IMR-90 (cell line): ENCODE data around the gene GDPD1. TPM values are rescaled to one million over a fixed set of nuclear protein-coding genes. Genes with fewer than 3 reads are reported as not detected.

Experiments
- ATAC-seq: fragments of 200-7000 bp; cut with Tn5 transposase; 2 replicates; pipeline ENCODE4 v1.9.1; 2020; ENCODE audit warnings: low read depth, mild to moderate bottlenecking, moderate library complexity
- BruUV-seq: library from RNA; stranded (reverse); fragments of 400-500 nt; replicated peaks from 2 replicates; lab custom pipeline; 2021; lab: Mats Ljungman, UMichigan
- CTCF ChIA-PET: fragments of 300-600 bp; formaldehyde crosslinking; extraction: SDS; loops from one replicate; lab custom pipeline; 2021; ENCODE audit warnings: antibody characterized with exemption; lab: Yijun Ruan, JAX
- POLR2A ChIA-PET: fragments of 300-600 bp; sonication (Branson Sonifier 250); formaldehyde crosslinking; loops from one replicate; lab custom pipeline; 2022; ENCODE audit warnings: antibody characterized with exemption; ENCODE audit not compliant: unreplicated experiment; lab: Charles Lee
- DNase-seq: peaks from one replicate; pipeline ENCODE4 v3.0.0; 2013
- H2AFZ ChIP-seq: replicated peaks from 2 replicates; pipeline ENCODE3; 2013; ENCODE audit warnings: low read length, mild to moderate bottlenecking; ENCODE audit not compliant: poor library complexity
- H2AK5ac ChIP-seq: 2 replicates; pipeline ENCODE4 v1.6.1; 2013; ENCODE audit warnings: low read depth, low read length, inconsistent platforms
- H2AK9ac ChIP-seq: replicated peaks from 2 replicates; pipeline ENCODE3; 2013; ENCODE audit warnings: mild to moderate bottlenecking, low read depth, low read length, moderate library complexity; ENCODE audit not compliant: poor library complexity
- H2BK120ac ChIP-seq: 2 replicates; pipeline ENCODE4 v1.6.1; 2013; ENCODE audit warnings: low read depth, low read length, inconsistent platforms
- H2BK15ac ChIP-seq: 3 replicates; pipeline ENCODE4 v1.6.1; 2013; ENCODE audit warnings: low read depth, low read length, inconsistent platforms
- H2BK20ac ChIP-seq: 2 replicates; pipeline ENCODE4 v1.6.1; 2013; ENCODE audit warnings: low read depth, mild to moderate bottlenecking, inconsistent platforms, low read length, moderate library complexity
- H2BK5ac ChIP-seq: 2 replicates; pipeline ENCODE4 v1.6.1; 2013; ENCODE audit warnings: mild to moderate bottlenecking, low read depth, low read length, inconsistent platforms; ENCODE audit not compliant: poor library complexity, severe bottlenecking
- H3K14ac ChIP-seq: replicated peaks from 2 replicates; pipeline ENCODE4 v1.6.1; 2013; ENCODE audit warnings: low read depth, low read length, inconsistent platforms
- H3K18ac ChIP-seq: 2 replicates; pipeline ENCODE4 v1.6.1; 2013; ENCODE audit warnings: low read depth, low read length, control low read depth
- H3K23ac ChIP-seq: 2 replicates; pipeline ENCODE4 v1.6.1; 2013; ENCODE audit warnings: low read depth, low read length, inconsistent platforms
- H3K27ac ChIP-seq: 2 replicates; pipeline ENCODE4 v1.5.1; 2013; ENCODE audit warnings: mild to moderate bottlenecking, control low read depth, low read length; ENCODE audit not compliant: insufficient read depth
- H3K27me3 ChIP-seq: 2 replicates; pipeline ENCODE4 v1.6.1; 2013; ENCODE audit warnings: low read length; ENCODE audit not compliant: control insufficient read depth, insufficient read depth
- H3K36me3 ChIP-seq: 2 replicates; pipeline ENCODE4 v1.6.1; 2013; ENCODE audit warnings: low read length, mixed read lengths; ENCODE audit not compliant: control insufficient read depth, insufficient read depth
- H3K4ac ChIP-seq: 2 replicates; pipeline ENCODE4 v1.6.1; 2013; ENCODE audit warnings: low read depth, low read length, inconsistent platforms
- H3K4me1 ChIP-seq: 2 replicates; pipeline ENCODE4 v1.6.1; 2013; ENCODE audit warnings: low read length, mixed read lengths; ENCODE audit not compliant: control insufficient read depth, insufficient read depth
- H3K4me2 ChIP-seq: 2 replicates; pipeline ENCODE4 v1.6.1; 2013; ENCODE audit warnings: low read depth, mild to moderate bottlenecking, control low read depth, low read length, moderate library complexity
- H3K4me3 ChIP-seq: 2 replicates; pipeline ENCODE4 v1.5.1; 2013; ENCODE audit warnings: low read depth, mild to moderate bottlenecking, control low read depth, low read length, moderate library complexity; ENCODE audit not compliant: insufficient read depth
- H3K56ac ChIP-seq: 2 replicates; pipeline ENCODE4 v1.6.1; 2013; ENCODE audit warnings: low read length, inconsistent platforms; ENCODE audit not compliant: insufficient read depth; ENCODE audit errors: extremely low read depth
- H3K79me1 ChIP-seq, 2 experiments: 2 replicates each; pipeline ENCODE4 v1.6.1; 2013; ENCODE audit warnings: low read length in 2 of 2, inconsistent platforms in 1 of 2, low read depth in 1 of 2
- H3K9ac ChIP-seq: 2 replicates; pipeline ENCODE4 v1.6.1; 2013; ENCODE audit warnings: low read depth, low read length, control low read depth
- H3K9me1 ChIP-seq: 2 replicates; pipeline ENCODE4 v1.6.1; 2013; ENCODE audit warnings: low read length, inconsistent platforms; ENCODE audit not compliant: insufficient read depth
- H3K9me3 ChIP-seq: 2 replicates; pipeline ENCODE4 v1.6.1; 2013; ENCODE audit warnings: low read length; ENCODE audit not compliant: control insufficient read depth, insufficient read depth
- H4K20me1 ChIP-seq: 2 replicates; pipeline ENCODE4 v1.6.1; 2013; ENCODE audit warnings: low read length, inconsistent platforms; ENCODE audit not compliant: insufficient read depth
- H4K5ac ChIP-seq: 2 replicates; pipeline ENCODE4 v1.6.1; 2013; ENCODE audit warnings: mild to moderate bottlenecking, low read depth, low read length, control low read depth
- H4K8ac ChIP-seq, 2 experiments: 2 replicates each; pipeline ENCODE4 v1.6.1; 2013; ENCODE audit warnings: low read depth in 2 of 2, low read length in 2 of 2, control low read depth in 1 of 2, inconsistent platforms in 1 of 2
- H4K91ac ChIP-seq: 2 replicates; pipeline ENCODE4 v1.6.1; 2013; ENCODE audit warnings: low read depth, low read length, inconsistent platforms; ENCODE audit not compliant: insufficient read depth
- BHLHE40 ChIP-seq: fragments of 150-350 bp; IDR thresholded peaks from 2 replicates; pipeline ENCODE4 v1.6.1; 2016; ENCODE audit warnings: mild to moderate bottlenecking, low read depth, low read length
- CEBPB ChIP-seq: IDR thresholded peaks from 2 replicates; pipeline ENCODE4 v1.6.1; 2012; ENCODE audit warnings: low read depth, low read length, improper control_type of control experiment
- CHD1 ChIP-seq: IDR thresholded peaks from 2 replicates; pipeline ENCODE4 v1.6.1; 2012; ENCODE audit warnings: low read depth, low read length, improper control_type of control experiment
- FOS ChIP-seq: fragments of 150-350 bp; IDR thresholded peaks from 2 replicates; pipeline ENCODE4 v1.6.1; 2016; ENCODE audit warnings: low read depth, low read length
- NFE2L2 ChIP-seq: fragments of 150-350 bp; IDR thresholded peaks from 2 replicates; pipeline ENCODE4 v1.6.1; 2016; ENCODE audit warnings: low read depth, mild to moderate bottlenecking, low read length
- POLR2A ChIP-seq: IDR thresholded peaks from 2 replicates; pipeline ENCODE4 v1.6.1; 2012; ENCODE audit warnings: mild to moderate bottlenecking, low read depth, low read length
- RAD21 ChIP-seq: IDR thresholded peaks from 2 replicates; pipeline ENCODE4 v1.6.1; 2012; ENCODE audit warnings: low read length, improper control_type of control experiment
- RFX5 ChIP-seq: IDR thresholded peaks from 2 replicates; pipeline ENCODE4 v1.8.0; 2012; ENCODE audit warnings: low read depth, mild to moderate bottlenecking, low read length, moderate library complexity
- SMC3 ChIP-seq: fragments of 150-350 bp; IDR thresholded peaks from 2 replicates; pipeline ENCODE4 v1.6.1; 2016; ENCODE audit warnings: low read depth, mild to moderate bottlenecking, antibody characterized with exemption, low read length, moderate library complexity
- dilution Hi-C: fragments of 300-500 bp; cut with HindIII; formaldehyde crosslinking; loops from one replicate; pipeline ENCODE4 v1.14.3; 2018; ENCODE audit warnings: low sequenced_read_pairs; ENCODE audit not compliant: unreplicated experiment
- in situ Hi-C: fragments of 300-500 bp; cut with MboI; formaldehyde crosslinking; loops from 3 replicates; pipeline ENCODE4 v1.14.3; 2019; ENCODE audit warnings: low sequenced_read_pairs, inconsistent platforms, mixed read lengths
- intact Hi-C: fragments of 100-400 bp; cut with micrococcal nuclease; formaldehyde crosslinking; loops from 2 replicates; pipeline ENCODE4 v1.10.0; 2022
- polyA plus RNA-seq, 3 experiments: library from polyadenylated mRNA; depleted of rRNA; stranded (reverse); fragments of >200 nt; gene quantifications; 2 replicates each; pipeline ENCODE4 v1.2.3, GENCODE V29; 2012; ENCODE audit warnings: low replicate concordance in 1 of 3
- total RNA-seq: library from RNA; depleted of rRNA; stranded (reverse); fragments of >200 nt; gene quantifications from 2 replicates; pipeline ENCODE4 v1.2.3, GENCODE V29; 2012
- TF ChIP-seq, protein P1 (sequence below): conservative IDR thresholded peaks from 2 replicates; pipeline ENCODE4 v1.5.1; 2012; ENCODE audit warnings: mild to moderate bottlenecking, low read depth, low read length, improper control_type of control experiment

GDPD1 gene
- total and polyA plus RNA-seq, 2 of the 4 experiments (the other 2 are of a cell fraction) = 0.72 to 0.84 TPM

DNA sequence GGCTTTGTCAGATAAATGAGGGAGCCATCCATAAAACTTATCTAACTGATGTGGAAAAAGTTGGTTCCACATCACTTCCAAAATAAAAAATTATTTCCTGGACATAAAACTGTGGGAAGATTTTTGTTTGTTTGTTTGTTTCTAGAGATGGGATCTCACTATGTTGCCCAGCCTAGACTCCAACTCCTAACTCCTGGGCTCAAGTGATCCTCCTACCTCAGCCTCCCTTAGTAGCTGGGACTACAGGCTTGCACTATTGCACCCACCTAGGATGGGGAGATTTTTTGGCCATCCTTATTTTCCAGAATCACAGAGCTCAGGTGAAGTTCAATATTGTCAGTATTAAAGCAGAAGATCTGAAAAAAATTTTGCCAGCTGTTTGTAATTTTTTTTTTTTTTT, 34.3 kb upstream of the GDPD1 start:
- Histone ChIP-seq H2BK120ac (no peak overlapping the region), H4K8ac (no peak overlapping the region), H2AK9ac (no peak overlapping the region), H3K4me1 (no peaks in the 10 kb centered on the region), H2BK20ac (no peak overlapping the region), H2AK5ac (no peak overlapping the region), H3K36me3 (peaks cover 3% of the 10 kb centered on the region; the same call in 1 of the 2 replicates), H3K14ac (no peak overlapping the region), H4K5ac (no peak overlapping the region), H2BK15ac (no peak overlapping the region), H3K9me1 (no peaks in the 10 kb centered on the region; the same call in 1 of the 2 replicates), H3K56ac (no peak overlapping the region), H2AFZ (no peak overlapping the region), H3K4me3 (no peak overlapping the region), H4K20me1 (no peaks in the 10 kb centered on the region), H3K4ac (no peak overlapping the region), H4K91ac (no peak overlapping the region), H3K9ac (no peak overlapping the region), H3K79me1 (peaks cover 4 to 24% of the 10 kb centered on the region in 2 experiments), H3K27me3 (no peaks in the 10 kb centered on the region), H3K18ac (no peak overlapping the region), H3K4me2 (no peak overlapping the region), H3K9me3 (no peaks in the 10 kb centered on the region), H2BK5ac (no peak overlapping the region), H3K27ac (no peak overlapping the region), H3K23ac (no peak overlapping the region)
- ATAC-seq = no peak
- ChIA-PET CTCF (no interaction called here), POLR2A (no interaction called here)
- no TSS peak for BruUV-seq
- in situ Hi-C loops = no loop called here
- TF ChIP-seq, protein P1, sequence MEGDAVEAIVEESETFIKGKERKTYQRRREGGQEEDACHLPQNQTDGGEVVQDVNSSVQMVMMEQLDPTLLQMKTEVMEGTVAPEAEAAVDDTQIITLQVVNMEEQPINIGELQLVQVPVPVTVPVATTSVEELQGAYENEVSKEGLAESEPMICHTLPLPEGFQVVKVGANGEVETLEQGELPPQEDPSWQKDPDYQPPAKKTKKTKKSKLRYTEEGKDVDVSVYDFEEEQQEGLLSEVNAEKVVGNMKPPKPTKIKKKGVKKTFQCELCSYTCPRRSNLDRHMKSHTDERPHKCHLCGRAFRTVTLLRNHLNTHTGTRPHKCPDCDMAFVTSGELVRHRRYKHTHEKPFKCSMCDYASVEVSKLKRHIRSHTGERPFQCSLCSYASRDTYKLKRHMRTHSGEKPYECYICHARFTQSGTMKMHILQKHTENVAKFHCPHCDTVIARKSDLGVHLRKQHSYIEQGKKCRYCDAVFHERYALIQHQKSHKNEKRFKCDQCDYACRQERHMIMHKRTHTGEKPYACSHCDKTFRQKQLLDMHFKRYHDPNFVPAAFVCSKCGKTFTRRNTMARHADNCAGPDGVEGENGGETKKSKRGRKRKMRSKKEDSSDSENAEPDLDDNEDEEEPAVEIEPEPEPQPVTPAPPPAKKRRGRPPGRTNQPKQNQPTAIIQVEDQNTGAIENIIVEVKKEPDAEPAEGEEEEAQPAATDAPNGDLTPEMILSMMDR = no peak
- TF ChIP-seq CHD1 (no peak), BHLHE40 (no peak), SMC3 (no peak), CEBPB (no peak), FOS (no peak), POLR2A (no peak), NFE2L2 (no peak), RFX5 (no peak), RAD21 (no peak)
- intact Hi-C loops = no loop called here
- dilution Hi-C loops = no loop called here
- no peak for DNase-seq
